ENCODE measurements around the gene GCNT2.

GCNT2 gene

GRCh38 chr6:10668126-10668917 is 147.2 kb downstream of the GCNT2 start:
- no peak for DNase-seq

GRCh38 chr6:10676403-10676802 is 155.3 kb downstream of the GCNT2 start:
- no peak for DNase-seq

GRCh38 chr6:10678456-10678855 is 157.3 kb downstream of the GCNT2 start:
- DNase-seq: no peak
